Upper lobe of left lung (tissue), 4 donors: ENCODE data around the gene DNPEP.

Experiments
- EP300 ChIP-seq, 4 donors: sonication (generic); formaldehyde crosslinking; IDR thresholded peaks; one replicate each; pipeline ENCODE4 v1.5.1; 2017; ENCODE audit warnings: antibody characterized with exemption in 4 of 4, control low read depth in 2 of 4
- TF ChIP-seq, protein P1 (sequence below), 6 experiments: fragments of 450-650 bp in 4 of 6; fragments of 200-600 bp in 2 of 6; sonication (generic) in 2 of 6; IDR thresholded peaks; one replicate each; pipeline ENCODE4 v1.5.1; 2016 to 2019; ENCODE audit warnings: antibody characterized with exemption in 6 of 6

DNA sequence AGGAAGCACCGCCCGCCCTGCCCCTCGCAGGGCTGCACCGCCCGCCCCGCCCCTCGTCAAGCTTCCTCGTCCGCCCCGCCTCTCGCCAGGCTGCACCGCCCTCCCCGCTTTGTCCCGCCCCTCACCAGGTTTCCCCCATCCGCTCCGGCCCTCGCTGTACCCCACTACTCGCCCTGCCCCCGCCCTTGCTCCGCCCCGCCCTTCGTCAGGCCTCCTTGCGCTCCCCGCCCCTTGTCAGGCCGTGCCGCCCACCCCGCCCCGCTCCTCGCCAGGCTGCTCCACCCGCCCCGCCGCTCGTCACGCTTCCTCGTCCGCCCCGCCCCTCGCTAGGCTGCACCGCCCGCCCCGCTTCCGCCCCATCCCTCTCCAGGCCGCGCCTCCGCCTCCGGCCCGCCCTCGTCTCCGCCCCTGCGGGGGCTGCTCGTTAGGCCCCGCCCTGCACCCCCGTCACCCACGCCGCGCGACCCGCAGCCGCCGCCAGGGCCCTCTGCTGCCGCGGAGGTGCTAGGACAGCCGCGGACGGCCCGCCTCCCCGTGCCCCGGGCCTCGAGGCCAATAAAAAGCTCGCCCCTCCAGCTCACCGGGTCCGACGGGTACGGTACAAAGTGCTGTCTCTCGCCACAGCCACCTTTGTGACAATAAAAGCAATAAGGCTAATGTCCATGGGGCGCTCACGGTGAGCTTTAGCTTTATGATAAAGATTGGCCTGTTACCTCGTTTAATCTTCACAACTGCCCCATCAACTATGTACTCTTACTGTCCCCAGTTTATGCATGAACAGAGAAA, 602 bp upstream of the DNPEP start:
- TF ChIP-seq, protein P1, sequence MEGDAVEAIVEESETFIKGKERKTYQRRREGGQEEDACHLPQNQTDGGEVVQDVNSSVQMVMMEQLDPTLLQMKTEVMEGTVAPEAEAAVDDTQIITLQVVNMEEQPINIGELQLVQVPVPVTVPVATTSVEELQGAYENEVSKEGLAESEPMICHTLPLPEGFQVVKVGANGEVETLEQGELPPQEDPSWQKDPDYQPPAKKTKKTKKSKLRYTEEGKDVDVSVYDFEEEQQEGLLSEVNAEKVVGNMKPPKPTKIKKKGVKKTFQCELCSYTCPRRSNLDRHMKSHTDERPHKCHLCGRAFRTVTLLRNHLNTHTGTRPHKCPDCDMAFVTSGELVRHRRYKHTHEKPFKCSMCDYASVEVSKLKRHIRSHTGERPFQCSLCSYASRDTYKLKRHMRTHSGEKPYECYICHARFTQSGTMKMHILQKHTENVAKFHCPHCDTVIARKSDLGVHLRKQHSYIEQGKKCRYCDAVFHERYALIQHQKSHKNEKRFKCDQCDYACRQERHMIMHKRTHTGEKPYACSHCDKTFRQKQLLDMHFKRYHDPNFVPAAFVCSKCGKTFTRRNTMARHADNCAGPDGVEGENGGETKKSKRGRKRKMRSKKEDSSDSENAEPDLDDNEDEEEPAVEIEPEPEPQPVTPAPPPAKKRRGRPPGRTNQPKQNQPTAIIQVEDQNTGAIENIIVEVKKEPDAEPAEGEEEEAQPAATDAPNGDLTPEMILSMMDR (IDR thresholded peaks at IDR 0.05) = peak; percentile 79 to 96 (median 92)
- TF ChIP-seq EP300 (IDR thresholded peaks at IDR 0.05) = no peak
